PC-9 (cell line): ENCODE data around the gene HHAT. TPM values are rescaled to one million over a fixed set of nuclear protein-coding genes. Genes with fewer than 3 reads are reported as not detected.

ENCODE experiments used
- BruUV-seq: library from RNA; stranded (reverse); fragments of 400-500 nt; replicated peaks from 2 replicates; lab custom pipeline; 2021; lab: Mats Ljungman, UMichigan
- CTCF ChIA-PET: fragments of 300-600 bp; sonication (Branson Sonifier 250); formaldehyde crosslinking; loops from one replicate; lab custom pipeline; 2022; ENCODE audit warnings: antibody characterized with exemption; lab: Charles Lee
- POLR2A ChIA-PET: fragments of 300-600 bp; sonication (Branson Sonifier 250); formaldehyde crosslinking; loops from one replicate; lab custom pipeline; 2022; ENCODE audit warnings: antibody characterized with exemption; ENCODE audit not compliant: unreplicated experiment; lab: Charles Lee
- DNase-seq, 2 experiments: peaks; one replicate each; pipeline versions ENCODE4 v3.0.0 to v3.0.0-alpha.2; 2015 to 2022; ENCODE audit warnings: mixed read lengths in 1 of 2
- H2AFZ ChIP-seq: fragments of 200-600 bp; sonication (generic); 2 replicates; pipeline ENCODE4 v1.8.1; 2017; ENCODE audit warnings: antibody characterized with exemption
- H3F3A ChIP-seq: fragments of 200-600 bp; sonication (generic); 2 replicates; pipeline ENCODE4 v1.8.1; 2017; ENCODE audit warnings: antibody characterized with exemption, mild to moderate bottlenecking, low read depth; ENCODE audit not compliant: insufficient read depth
- H3K27ac ChIP-seq: fragments of 200-600 bp; sonication (generic); 2 replicates; pipeline ENCODE4 v1.6.1; 2016; ENCODE audit warnings: mixed run types
- H3K27me3 ChIP-seq: fragments of 200-600 bp; sonication (generic); 2 replicates; pipeline ENCODE4 v1.6.1; 2016; ENCODE audit warnings: low read depth, mixed run types; ENCODE audit not compliant: insufficient read depth
- H3K36me3 ChIP-seq: fragments of 200-600 bp; sonication (generic); 2 replicates; pipeline ENCODE4 v1.6.1; 2016; ENCODE audit warnings: low read depth, mixed run types
- H3K4me1 ChIP-seq: fragments of 200-600 bp; sonication (generic); replicated peaks from 2 replicates; pipeline ENCODE4 v1.6.1; 2016; ENCODE audit warnings: mixed run types; ENCODE audit not compliant: insufficient read depth
- H3K4me2 ChIP-seq: fragments of 200-600 bp; sonication (generic); 2 replicates; pipeline ENCODE4 v1.6.1; 2017; ENCODE audit warnings: mixed run types
- H3K4me3 ChIP-seq: fragments of 200-600 bp; sonication (generic); 2 replicates; pipeline ENCODE4 v1.6.1; 2016; ENCODE audit warnings: mixed run types
- H3K79me2 ChIP-seq: fragments of 200-600 bp; sonication (generic); 2 replicates; pipeline ENCODE4 v1.6.1; 2017; ENCODE audit warnings: low read depth, mixed run types
- H3K9me2 ChIP-seq: fragments of 200-600 bp; sonication (generic); 2 replicates; pipeline ENCODE4 v1.8.1; 2017; ENCODE audit warnings: mild to moderate bottlenecking; ENCODE audit not compliant: insufficient read depth
- H3K9me3 ChIP-seq: fragments of 200-600 bp; sonication (generic); 2 replicates; pipeline ENCODE4 v1.8.1; 2016; ENCODE audit warnings: low read depth; ENCODE audit not compliant: insufficient read depth
- H4K20me1 ChIP-seq: fragments of 200-600 bp; sonication (generic); 2 replicates; pipeline ENCODE4 v1.8.1; 2017; ENCODE audit not compliant: insufficient read depth
- CTCF ChIP-seq: fragments of 200-600 bp; sonication (generic); conservative IDR thresholded peaks from 2 replicates; pipeline ENCODE4 v1.6.1; 2017; ENCODE audit warnings: mixed run types, antibody characterized with exemption, mild to moderate bottlenecking, moderate library complexity
- EZH2 ChIP-seq: fragments of 200-600 bp; sonication (generic); IDR thresholded peaks from 2 replicates; pipeline ENCODE4 v1.8.0; 2017; ENCODE audit warnings: antibody characterized with exemption, low read depth
- intact Hi-C: fragments of 100-400 bp; cut with micrococcal nuclease; formaldehyde crosslinking; loops from one replicate; pipeline ENCODE4 v1.10.0; 2022; ENCODE audit not compliant: unreplicated experiment
- total RNA-seq: library from RNA; stranded (reverse); gene quantifications from 2 replicates; pipeline ENCODE4 v1.2.3, GENCODE V29; 2021

Gene HHAT
- total RNA-seq, 1 experiment from 2014 or later, result 5.3 TPM

- intact Hi-C loops, result no loop called here
- H3K4me2 ChIP-seq, result no peak overlapping the region
- H3K79me2 ChIP-seq, result no peaks in the 10 kb centered on the region
- no peaks in the 10 kb centered on the region for H3K9me3 ChIP-seq
- H4K20me1 ChIP-seq, result no peaks in the 10 kb centered on the region
- no peak for TF ChIP-seq EZH2
- TF ChIP-seq CTCF, result no peak
- no peaks in the 10 kb centered on the region for H3K4me1 ChIP-seq
- no peak overlapping the region for H2AFZ ChIP-seq
- ChIA-PET CTCF (interaction anchor here (0.7 kb wide), 1 partner anchor 683 kb away, joined by 3 read pairs; no protein-coding TSS in a partner anchor), POLR2A (no interaction called here)
- no peaks in the 10 kb centered on the region for H3K36me3 ChIP-seq
- no peaks in the 10 kb centered on the region for H3K9me2 ChIP-seq
- no TSS peak for BruUV-seq
- H3F3A ChIP-seq, result no peaks in the 10 kb centered on the region
- DNase-seq, result no peak
- H3K27me3 ChIP-seq, result peaks cover 5% of the 10 kb centered on the region; the same call in 1 of the 2 replicates
- H3K27ac ChIP-seq, result no peak overlapping the region
- H3K4me3 ChIP-seq, result no peak overlapping the region
Observed at GRCh38 chr1:210690236-210690635, 361.5 kb downstream of the HHAT start.

DNA sequence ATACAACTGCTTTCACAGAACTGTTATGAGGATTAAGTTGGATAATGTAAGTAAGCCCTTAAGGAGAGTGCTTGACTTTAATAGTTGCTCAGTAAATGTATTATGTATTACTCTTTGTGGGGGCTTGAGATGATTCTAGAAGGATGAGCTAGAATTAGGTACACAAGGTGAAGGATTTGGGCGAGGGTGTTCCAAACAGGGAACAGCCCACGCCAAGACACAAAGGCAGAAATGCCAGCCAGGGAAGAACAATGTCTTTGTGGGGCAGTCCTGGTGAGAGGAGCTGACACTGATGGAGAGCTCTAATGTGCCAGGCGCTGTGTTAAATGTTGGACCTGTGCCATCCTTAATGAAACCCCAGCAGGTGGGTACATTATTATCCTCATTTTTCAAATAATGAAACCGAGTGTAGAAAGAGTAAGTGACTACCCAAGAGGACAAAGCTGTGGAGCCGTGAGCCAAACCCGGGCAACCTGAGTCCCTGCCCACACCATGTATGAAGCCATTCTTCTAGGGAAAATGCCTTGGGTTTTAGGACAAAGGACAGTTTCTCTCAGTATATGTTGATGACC is 362.4 kb downstream of the HHAT start:
- CTCF ChIA-PET, result no interaction called here

DNA sequence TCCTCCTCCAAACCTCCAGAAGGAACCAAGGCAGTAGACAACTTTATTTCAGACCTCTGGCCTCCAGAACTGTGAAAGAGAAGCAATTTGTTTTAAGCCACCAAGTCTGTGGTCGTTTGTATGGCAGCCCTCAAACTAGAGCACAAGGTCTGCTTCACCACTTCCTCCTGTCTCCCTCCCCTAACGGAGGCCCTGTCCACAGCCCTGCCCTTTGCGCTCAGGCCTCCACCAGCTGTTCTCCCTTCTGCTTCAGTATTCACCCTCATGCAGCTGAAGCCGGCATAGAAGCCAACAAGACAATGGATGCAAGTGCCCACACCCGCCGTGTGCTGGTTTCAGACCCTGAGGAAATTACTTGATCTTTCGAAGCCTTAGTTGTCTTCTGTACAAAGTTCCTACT is 364.1 kb downstream of the HHAT start:
- no peak for DNase-seq
- no peaks in the 10 kb centered on the region for H3K9me2 ChIP-seq
- H3K27ac ChIP-seq, result no peak overlapping the region
- ChIA-PET CTCF (no interaction called here), POLR2A (no interaction called here)
- H3K9me3 ChIP-seq, result no peaks in the 10 kb centered on the region
- no peak overlapping the region for H2AFZ ChIP-seq
- no peaks in the 10 kb centered on the region for H3K36me3 ChIP-seq
- H4K20me1 ChIP-seq, result no peaks in the 10 kb centered on the region
- BruUV-seq, result no TSS peak
- peaks cover 7% of the 10 kb centered on the region; the same call in 1 of the 2 replicates for H3K27me3 ChIP-seq
- no peaks in the 10 kb centered on the region for H3K4me1 ChIP-seq
- H3K79me2 ChIP-seq, result no peaks in the 10 kb centered on the region
- no peak for TF ChIP-seq CTCF
- no peak for TF ChIP-seq EZH2
- H3K4me3 ChIP-seq, result no peak overlapping the region
- H3K4me2 ChIP-seq, result no peak overlapping the region
- H3F3A ChIP-seq, result no peaks in the 10 kb centered on the region
- intact Hi-C loops, result no loop called here

More for the DNA sequence above, 362.4 kb downstream of the HHAT start:
- no peak overlapping the region for H3K4me2 ChIP-seq
- no peak overlapping the region for H3K4me3 ChIP-seq
- H3K9me2 ChIP-seq, result no peaks in the 10 kb centered on the region
- H3K9me3 ChIP-seq, result no peaks in the 10 kb centered on the region
- POLR2A ChIA-PET, result no interaction called here
- H3K27ac ChIP-seq, result no peak overlapping the region
- H3K27me3 ChIP-seq, result peaks cover 5% of the 10 kb centered on the region; the same call in 1 of the 2 replicates
- intact Hi-C loops, result no loop called here
- H3K79me2 ChIP-seq, result no peaks in the 10 kb centered on the region
- no peaks in the 10 kb centered on the region for H4K20me1 ChIP-seq
- no peaks in the 10 kb centered on the region for H3F3A ChIP-seq
- no peaks in the 10 kb centered on the region for H3K36me3 ChIP-seq
- no peaks in the 10 kb centered on the region for H3K4me1 ChIP-seq
- no peak overlapping the region for H2AFZ ChIP-seq
- no peak for DNase-seq
- BruUV-seq, result no TSS peak
- TF ChIP-seq EZH2 (no peak), CTCF (no peak)
